Fibroblast of lung (primary cell): ENCODE data around the gene BLACAT1. TPM values are rescaled to one million over a fixed set of nuclear protein-coding genes. Genes with fewer than 3 reads are reported as not detected.
A peak's percentile ranks its signal among the peaks of the same experiment; 100 is the strongest.

Experiments
- DNase-seq, 2 donors: peaks; one replicate each; pipeline versions ENCODE4 v3.0.0 to v3.0.0-alpha.2; 2010; ENCODE audit warnings: low read depth in 2 of 2
- H2AFZ ChIP-seq: 2 replicates; pipeline ENCODE4 v1.5.1; 2012; ENCODE audit warnings: low read length, control low read depth, inconsistent platforms
- H3K27ac ChIP-seq: 2 replicates; pipeline ENCODE4 v1.5.1; 2011; ENCODE audit warnings: low read length, control low read depth; ENCODE audit not compliant: insufficient read depth
- H3K27me3 ChIP-seq: 2 replicates; pipeline ENCODE4 v1.5.1; 2011; ENCODE audit warnings: mild to moderate bottlenecking, low read length; ENCODE audit not compliant: control insufficient read depth, insufficient read depth
- H3K36me3 ChIP-seq: 2 replicates; pipeline ENCODE4 v1.5.1; 2011; ENCODE audit warnings: low read length; ENCODE audit not compliant: control insufficient read depth, insufficient read depth
- H3K4me1 ChIP-seq: 2 replicates; pipeline ENCODE4 v1.5.1; 2011; ENCODE audit warnings: low read length; ENCODE audit not compliant: control insufficient read depth, insufficient read depth; ENCODE audit errors: extremely low read depth
- H3K4me2 ChIP-seq: 2 replicates; pipeline ENCODE4 v1.5.1; 2011; ENCODE audit warnings: low read length, control low read depth; ENCODE audit not compliant: insufficient read depth; ENCODE audit errors: extremely low read depth
- H3K4me3 ChIP-seq, 4 experiments: fragments of 200-600 bp in 1 of 4; sonication (generic) in 1 of 4; replicated peaks in 1 of 4; 2 replicates each; pipeline ENCODE4 v1.5.1; 2011 to 2016; ENCODE audit warnings: low read length in 4 of 4, low read depth in 3 of 4, mild to moderate bottlenecking in 3 of 4, control low read depth in 2 of 4, inconsistent platforms in 1 of 4, mixed read lengths in 1 of 4; ENCODE audit not compliant: insufficient read depth in 1 of 4; ENCODE audit errors: control extremely low read depth in 1 of 4
- H3K79me2 ChIP-seq: 2 replicates; pipeline ENCODE4 v1.5.1; 2012; ENCODE audit warnings: mild to moderate bottlenecking, low read length, inconsistent platforms; ENCODE audit not compliant: control insufficient read depth, insufficient read depth
- H3K9ac ChIP-seq: 2 replicates; pipeline ENCODE4 v1.5.1; 2011; ENCODE audit warnings: mild to moderate bottlenecking, low read length, control low read depth; ENCODE audit not compliant: insufficient read depth
- H3K9me3 ChIP-seq: 2 replicates; pipeline ENCODE4 v1.5.1; 2012; ENCODE audit warnings: low read depth, low read length; ENCODE audit not compliant: control insufficient read depth, insufficient read depth
- H4K20me1 ChIP-seq: 2 replicates; pipeline ENCODE4 v1.5.1; 2011; ENCODE audit warnings: low read length; ENCODE audit not compliant: control insufficient read depth, insufficient read depth; ENCODE audit errors: extremely low read depth
- CTCF ChIP-seq, 2 donors: IDR thresholded peaks in 1 of 2; conservative IDR thresholded peaks in 1 of 2; 1 replicate in 1 of 2; 2 replicates in 1 of 2; pipeline ENCODE4 v1.5.1; 2011 to 2012; ENCODE audit warnings: low read length in 2 of 2, control low read depth in 1 of 2, inconsistent platforms in 1 of 2, low read depth in 1 of 2, mild to moderate bottlenecking in 1 of 2
- EZH2 ChIP-seq: IDR thresholded peaks from 2 replicates; pipeline ENCODE4 v1.5.1; 2012; ENCODE audit warnings: low read length, control low read depth, mild to moderate bottlenecking; ENCODE audit errors: missing control alignments
- polyA plus RNA-seq, 2 donors: library from polyadenylated mRNA; depleted of rRNA in 1 of 2; stranded (reverse) in 1 of 2; unstranded in 1 of 2; fragments of >200 nt; gene quantifications; 2 replicates each; pipeline ENCODE4 v1.2.1, GENCODE V29; 2011 to 2012; ENCODE audit warnings: missing spikeins in 1 of 2
- total RNA-seq: library from RNA; depleted of rRNA; stranded (reverse); fragments of >200 nt; gene quantifications from 2 replicates; pipeline ENCODE4 v1.2.1, GENCODE V29; 2014

BLACAT1 gene
- total and polyA plus RNA-seq, 2 donors (not counting 1 experiment from before 2014, with no cell fraction given), result not detected

- H3K4me3 ChIP-seq, result no peak overlapping the region
These were observed 4.6 kb downstream of the BLACAT1 start for GRCh38 chr1:205451202-205451601.

GRCh38 chr1:205450448-205450847 lies 5.4 kb downstream of the BLACAT1 start:
- no peak overlapping the region for H3K4me3 ChIP-seq
- H3K4me1 ChIP-seq, result no peaks in the 10 kb centered on the region
- H2AFZ ChIP-seq, result no peak overlapping the region
- DNase-seq, result no peak
- no peaks in the 10 kb centered on the region for H3K79me2 ChIP-seq
- H3K27me3 ChIP-seq, result peaks cover 32% of the 10 kb centered on the region
- no peaks in the 10 kb centered on the region for H4K20me1 ChIP-seq
- no peak for TF ChIP-seq EZH2
- TF ChIP-seq CTCF (conservative IDR thresholded peaks at IDR 0.05 in 1 of 2, IDR thresholded peaks at IDR 0.05 in 1 of 2; ENCODE audit: low read depth in 1 of 2, low read length in 2 of 2), result no peak
- H3K4me2 ChIP-seq, result no peak overlapping the region
- no peaks in the 10 kb centered on the region for H3K9me3 ChIP-seq
- no peak overlapping the region for H3K9ac ChIP-seq
- no peaks in the 10 kb centered on the region for H3K36me3 ChIP-seq
- H3K27ac ChIP-seq, result no peak overlapping the region

More at GRCh38 chr1:205451202-205451601, 4.6 kb downstream of the BLACAT1 start:
- no peak for DNase-seq
- Histone ChIP-seq H3K9ac (no peak overlapping the region), H2AFZ (no peak overlapping the region), H3K79me2 (no peaks in the 10 kb centered on the region), H3K27ac (no peak overlapping the region), H3K27me3 (peaks cover 38% of the 10 kb centered on the region), H3K4me1 (no peaks in the 10 kb centered on the region), H3K36me3 (no peaks in the 10 kb centered on the region), H4K20me1 (no peaks in the 10 kb centered on the region), H3K9me3 (no peaks in the 10 kb centered on the region), H3K4me2 (no peak overlapping the region)
- no peak for TF ChIP-seq EZH2
- TF ChIP-seq CTCF (conservative IDR thresholded peaks at IDR 0.05 in 1 of 2, IDR thresholded peaks at IDR 0.05 in 1 of 2; ENCODE audit: low read depth in 1 of 2, low read length in 2 of 2), result no peak

- Histone ChIP-seq H2AFZ (no peak overlapping the region), H3K36me3 (no peaks in the 10 kb centered on the region), H3K9me3 (no peaks in the 10 kb centered on the region), H3K9ac (no peak overlapping the region), H3K79me2 (no peaks in the 10 kb centered on the region), H3K27me3 (peaks cover 31% of the 10 kb centered on the region), H4K20me1 (no peaks in the 10 kb centered on the region), H3K27ac (no peak overlapping the region), H3K4me3 (peak overlapping the region in 1 of 4 experiments; percentile 14), H3K4me1 (no peaks in the 10 kb centered on the region), H3K4me2 (no peak overlapping the region)
- no peak for TF ChIP-seq EZH2
- no peak for TF ChIP-seq CTCF (conservative IDR thresholded peaks at IDR 0.05 in 1 of 2, IDR thresholded peaks at IDR 0.05 in 1 of 2; ENCODE audit: low read depth in 1 of 2, low read length in 2 of 2)
- DNase-seq, result peak; percentile 9 to 74
These were observed 5.9 kb downstream of the BLACAT1 start for GRCh38 chr1:205449750-205450443.
